Uterus (tissue), 4 donors: ENCODE data around the gene KAZALD1. TPM values are rescaled to one million over a fixed set of nuclear protein-coding genes. Genes with fewer than 3 reads are reported as not detected.

Experiments used
- DNase-seq, 2 donors: peaks; one replicate each; pipeline ENCODE4 v3.0.0-alpha.2; 2019 to 2020
- H3K27ac ChIP-seq, 2 donors: fragments of 200-600 bp; sonication (generic); 1 replicate in 1 of 2; 2 replicates in 1 of 2; pipeline ENCODE4 v1.5.1; 2016 to 2018
- H3K27me3 ChIP-seq, 2 donors: fragments of 200-600 bp; sonication (generic); one replicate each; pipeline ENCODE4 v1.5.1; 2018 to 2019; ENCODE audit warnings: control low read depth in 1 of 2
- H3K36me3 ChIP-seq, 2 donors: fragments of 200-600 bp; sonication (generic); one replicate each; pipeline ENCODE4 v1.5.1; 2019; ENCODE audit warnings: control low read depth in 1 of 2
- H3K4me1 ChIP-seq, 2 donors: fragments of 200-600 bp; sonication (generic); one replicate each; pipeline ENCODE4 v1.5.1; 2018 to 2019; ENCODE audit warnings: control low read depth in 1 of 2
- H3K4me3 ChIP-seq, 2 donors: fragments of 200-600 bp; sonication (generic); 1 replicate in 1 of 2; 2 replicates in 1 of 2; pipeline ENCODE4 v1.5.1; 2018 to 2019; ENCODE audit warnings: mild to moderate bottlenecking in 1 of 2
- H3K9me3 ChIP-seq, 2 donors: fragments of 200-600 bp; sonication (generic); one replicate each; pipeline ENCODE4 v1.5.1; 2019; ENCODE audit warnings: control low read depth in 1 of 2
- CTCF ChIP-seq, 4 experiments: fragments of 200-600 bp in 2 of 4; fragments of 450-650 bp in 2 of 4; sonication (generic) in 2 of 4; IDR thresholded peaks; one replicate each; pipeline ENCODE4 v1.5.1; 2016 to 2019; ENCODE audit warnings: antibody characterized with exemption in 4 of 4, mild to moderate bottlenecking in 2 of 4, moderate library complexity in 1 of 4
- POLR2A ChIP-seq, 2 donors: fragments of 450-650 bp; IDR thresholded peaks; one replicate each; pipeline ENCODE4 v1.6.1; 2016; ENCODE audit warnings: antibody characterized with exemption in 2 of 2, mild to moderate bottlenecking in 1 of 2, moderate library complexity in 1 of 2
- intact Hi-C: fragments of 100-400 bp; cut with DNase I; formaldehyde crosslinking; loops from one replicate; pipeline ENCODE4 v1.15.1; 2023; ENCODE audit warnings: low total_unique reads
- total RNA-seq, 4 donors: library from RNA; depleted of rRNA in 3 of 4; stranded (reverse); fragments of >200 nt in 3 of 4; gene quantifications; one replicate each; pipeline versions ENCODE4 v1.1.0 to v1.2.4, GENCODE V29; 2014 to 2023
- donor health status: DM: yes; HTN: yes; CAD: no.

The KAZALD1 gene
- total RNA-seq, 4 donors from 2014 or later, result 0.26 to 34.6 (median 6.3) TPM; not detected in 1

- H3K4me1 ChIP-seq, result peaks cover 0 to 10% of the 10 kb centered on the region in 2 donors
- no peak for TF ChIP-seq POLR2A (IDR thresholded peaks at IDR 0.05)
- no peak for TF ChIP-seq CTCF (IDR thresholded peaks at IDR 0.05)
- H3K4me3 ChIP-seq, result peak overlapping the region; percentile 61 to 73
- no peaks in the 10 kb centered on the region for H3K9me3 ChIP-seq
- no peak for DNase-seq
- H3K36me3 ChIP-seq, result no peaks in the 10 kb centered on the region
- H3K27ac ChIP-seq, result peak overlapping the region; percentile 94 to 98
- no peaks in the 10 kb centered on the region for H3K27me3 ChIP-seq
- intact Hi-C loops, result no loop called here
Measured at GRCh38 chr10:101030496-101031127, 31.2 kb upstream of the KAZALD1 start.

- Histone ChIP-seq H3K9me3 (no peaks in the 10 kb centered on the region), H3K27ac (peak within 1 kb of the TSS; percentile 94 to 98), H3K4me1 (peaks cover 0 to 10% of the 10 kb centered on the region in 2 donors), H3K4me3 (peak within 1 kb of the TSS; percentile 61 to 73), H3K27me3 (no peaks in the 10 kb centered on the region), H3K36me3 (no peaks in the 10 kb centered on the region)
- peak; percentile 96 for DNase-seq
- TF ChIP-seq CTCF (IDR thresholded peaks at IDR 0.05), result peak in 1 of 4 experiments; percentile 23
- peak; percentile 68 to 82 for TF ChIP-seq POLR2A (IDR thresholded peaks at IDR 0.05)
- intact Hi-C loops, result no loop called here
Measured at GRCh38 chr10:101031128-101031795, 30.5 kb upstream of the KAZALD1 start, which contains the start of the genes PDZD7 and SFXN3. Gene PDZD7, minus strand, starts transcription at chr10:101031129. Its CDS starts 910 bp downstream, at chr10:101030219. Gene SFXN3, plus strand, starts transcription at chr10:101031234. Its CDS starts 3,461 bp downstream, at chr10:101034695.

- no peaks in the 10 kb centered on the region for H3K9me3 ChIP-seq
- H3K4me1 ChIP-seq, result peaks cover 0 to 10% of the 10 kb centered on the region in 2 donors
- intact Hi-C loops, result no loop called here
- peak; percentile 72 to 84 for TF ChIP-seq POLR2A (IDR thresholded peaks at IDR 0.05)
- no peak for TF ChIP-seq CTCF (IDR thresholded peaks at IDR 0.05)
- H3K4me3 ChIP-seq, result peak overlapping the region; percentile 61 to 73
- H3K27ac ChIP-seq, result peak overlapping the region; percentile 94 to 98
- no peaks in the 10 kb centered on the region for H3K36me3 ChIP-seq
- peak; percentile 69 to 78 for DNase-seq
- H3K27me3 ChIP-seq, result no peaks in the 10 kb centered on the region
Measured at GRCh38 chr10:101031796-101032636, 29.8 kb upstream of the KAZALD1 start.

GRCh38 chr10:101032637-101033224 is 29.1 kb upstream of the KAZALD1 start:
- intact Hi-C loops, result no loop called here
- Histone ChIP-seq H3K27ac (peak overlapping the region; percentile 94 to 98), H3K9me3 (no peaks in the 10 kb centered on the region), H3K27me3 (no peaks in the 10 kb centered on the region), H3K4me3 (peak overlapping the region; percentile 61 to 73), H3K4me1 (peaks cover 0 to 10% of the 10 kb centered on the region in 2 donors), H3K36me3 (no peaks in the 10 kb centered on the region)
- TF ChIP-seq CTCF (IDR thresholded peaks at IDR 0.05), result no peak
- DNase-seq, result peak; percentile 60 to 72
